OCI-LY7 (cell line): ENCODE data around the gene NRCAM. TPM values are rescaled to one million over a fixed set of nuclear protein-coding genes. Genes with fewer than 3 reads are reported as not detected.

Experiments used
- BruUV-seq: library from RNA; stranded (reverse); fragments of 400-500 nt; replicated peaks from 2 replicates; lab custom pipeline; 2021; lab: Mats Ljungman, UMichigan
- CTCF ChIA-PET: fragments of 300-600 bp; sonication (Branson Sonifier 250); formaldehyde crosslinking; loops from one replicate; lab custom pipeline; 2022; ENCODE audit warnings: antibody characterized with exemption; ENCODE audit not compliant: unreplicated experiment; lab: Charles Lee
- POLR2A ChIA-PET: fragments of 300-600 bp; sonication (Branson Sonifier 250); formaldehyde crosslinking; loops from one replicate; lab custom pipeline; 2022; ENCODE audit warnings: antibody characterized with exemption; lab: Charles Lee
- DNase-seq: peaks from one replicate; pipeline ENCODE4 v3.0.0-alpha.2; 2015; ENCODE audit warnings: low spot score
- H2AFZ ChIP-seq: fragments of 200-600 bp; sonication (generic), shearing (Covaris generic); 2 replicates; pipeline ENCODE4 v1.6.1; 2014; ENCODE audit warnings: mild to moderate bottlenecking, antibody characterized with exemption, low read length, moderate library complexity
- H3K27ac ChIP-seq: fragments of 200-600 bp; sonication (generic); 2 replicates; pipeline ENCODE4 v1.5.1; 2014; ENCODE audit warnings: mixed run types, low read depth, mild to moderate bottlenecking, moderate library complexity, low read length, inconsistent platforms; ENCODE audit not compliant: poor library complexity, severe bottlenecking
- H3K36me3 ChIP-seq: fragments of 200-600 bp; sonication (generic); 2 replicates; pipeline ENCODE4 v1.6.1; 2014; ENCODE audit warnings: mild to moderate bottlenecking, antibody characterized with exemption, low read length, moderate library complexity, mixed read lengths; ENCODE audit not compliant: insufficient read depth
- H3K4me1 ChIP-seq: fragments of 200-600 bp; sonication (generic); 2 replicates; pipeline ENCODE4 v1.5.1; 2014; ENCODE audit warnings: mild to moderate bottlenecking, low read length; ENCODE audit not compliant: insufficient read depth, poor library complexity, severe bottlenecking
- H3K4me2 ChIP-seq: fragments of 200-600 bp; sonication (generic); 2 replicates; pipeline ENCODE4 v1.6.1; 2014; ENCODE audit warnings: mild to moderate bottlenecking, low read length
- H3K4me3 ChIP-seq: fragments of 200-600 bp; sonication (generic); 2 replicates; pipeline ENCODE4 v1.5.1; 2014; ENCODE audit warnings: mild to moderate bottlenecking, low read depth, low read length; ENCODE audit not compliant: poor library complexity, severe bottlenecking
- H3K79me2 ChIP-seq: fragments of 200-600 bp; sonication (generic); 2 replicates; pipeline ENCODE4 v1.6.1; 2016; ENCODE audit warnings: low read depth, mild to moderate bottlenecking, low read length, moderate library complexity, mixed read lengths; ENCODE audit not compliant: insufficient read depth
- H3K9me2 ChIP-seq: fragments of 200-600 bp; sonication (generic); 2 replicates; pipeline ENCODE4 v1.6.1; 2016; ENCODE audit warnings: mild to moderate bottlenecking, low read length, mixed read lengths; ENCODE audit not compliant: insufficient read depth
- H3K9me3 ChIP-seq: fragments of 200-600 bp; sonication (generic); 2 replicates; pipeline ENCODE4 v1.6.1; 2014; ENCODE audit warnings: mild to moderate bottlenecking, mixed run types, low read length, mixed read lengths
- H4K20me1 ChIP-seq: fragments of 200-600 bp; sonication (generic); 2 replicates; pipeline ENCODE4 v1.6.1; 2014; ENCODE audit warnings: mild to moderate bottlenecking, antibody characterized with exemption, low read length, moderate library complexity, mixed read lengths; ENCODE audit not compliant: insufficient read depth
- EZH2phosphoT487 ChIP-seq: fragments of 200-600 bp; sonication (generic); IDR thresholded peaks from 2 replicates; pipeline ENCODE4 v1.6.1; 2018; ENCODE audit warnings: low read depth, borderline replicate concordance, mild to moderate bottlenecking, mixed run types, antibody characterized with exemption, low read length, moderate library complexity, mixed read lengths
- intact Hi-C: fragments of 100-400 bp; cut with micrococcal nuclease; formaldehyde crosslinking; loops from one replicate; pipeline ENCODE4 v1.10.0; 2022; ENCODE audit not compliant: unreplicated experiment
- total RNA-seq, 2 experiments: library from RNA; depleted of rRNA in 1 of 2; stranded (reverse); fragments of >200 nt in 1 of 2; shearing (Covaris generic) in 1 of 2; gene quantifications; 2 replicates each; pipeline ENCODE4 v1.2.3, GENCODE V29; 2014 to 2022
- TF ChIP-seq, protein P1 (sequence below): fragments of 200-600 bp; sonication (generic); conservative IDR thresholded peaks from 2 replicates; pipeline ENCODE4 v1.5.1; 2014; ENCODE audit warnings: mild to moderate bottlenecking, antibody characterized with exemption, low read length, moderate library complexity, mixed read lengths

Gene NRCAM
- total RNA-seq, 2 experiments from 2014 or later: not detected

DNA sequence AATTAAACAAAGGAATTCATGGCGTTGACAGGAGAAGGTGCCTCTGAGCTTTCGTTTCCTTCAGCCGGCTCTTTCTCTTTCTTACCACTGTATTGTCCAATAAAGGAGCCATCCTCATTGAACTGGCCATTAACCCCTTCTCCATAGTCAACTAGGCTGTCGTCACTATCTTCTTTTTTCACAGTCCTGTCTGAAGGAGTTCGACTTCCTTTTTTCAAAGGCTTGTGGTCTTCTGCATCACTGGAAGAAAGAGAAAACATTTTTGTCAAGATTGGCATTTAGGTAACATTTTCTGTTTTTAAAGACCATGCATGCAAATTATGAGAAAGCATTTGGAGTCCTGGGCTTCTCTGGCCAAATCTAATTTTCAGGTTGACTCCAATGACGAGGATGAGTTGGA is 306.3 kb downstream of the NRCAM start:
- BruUV-seq: no TSS peak
- POLR2A ChIA-PET: no interaction called here
- Histone ChIP-seq H3K4me3 (no peak overlapping the region), H3K4me2 (no peak overlapping the region), H3K79me2 (no peaks in the 10 kb centered on the region), H3K4me1 (no peaks in the 10 kb centered on the region), H3K9me3 (no peaks in the 10 kb centered on the region), H4K20me1 (no peaks in the 10 kb centered on the region), H3K9me2 (no peaks in the 10 kb centered on the region), H3K27ac (no peak overlapping the region), H2AFZ (no peak overlapping the region), H3K36me3 (no peaks in the 10 kb centered on the region)
- no peak for TF ChIP-seq EZH2phosphoT487
- TF ChIP-seq, protein P1, sequence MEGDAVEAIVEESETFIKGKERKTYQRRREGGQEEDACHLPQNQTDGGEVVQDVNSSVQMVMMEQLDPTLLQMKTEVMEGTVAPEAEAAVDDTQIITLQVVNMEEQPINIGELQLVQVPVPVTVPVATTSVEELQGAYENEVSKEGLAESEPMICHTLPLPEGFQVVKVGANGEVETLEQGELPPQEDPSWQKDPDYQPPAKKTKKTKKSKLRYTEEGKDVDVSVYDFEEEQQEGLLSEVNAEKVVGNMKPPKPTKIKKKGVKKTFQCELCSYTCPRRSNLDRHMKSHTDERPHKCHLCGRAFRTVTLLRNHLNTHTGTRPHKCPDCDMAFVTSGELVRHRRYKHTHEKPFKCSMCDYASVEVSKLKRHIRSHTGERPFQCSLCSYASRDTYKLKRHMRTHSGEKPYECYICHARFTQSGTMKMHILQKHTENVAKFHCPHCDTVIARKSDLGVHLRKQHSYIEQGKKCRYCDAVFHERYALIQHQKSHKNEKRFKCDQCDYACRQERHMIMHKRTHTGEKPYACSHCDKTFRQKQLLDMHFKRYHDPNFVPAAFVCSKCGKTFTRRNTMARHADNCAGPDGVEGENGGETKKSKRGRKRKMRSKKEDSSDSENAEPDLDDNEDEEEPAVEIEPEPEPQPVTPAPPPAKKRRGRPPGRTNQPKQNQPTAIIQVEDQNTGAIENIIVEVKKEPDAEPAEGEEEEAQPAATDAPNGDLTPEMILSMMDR: no peak
- intact Hi-C loops: loop anchor here (5.0 to 10.0 kb wide), 2 partner anchors 38 to 275 kb away; no protein-coding TSS in a partner anchor
- CTCF ChIA-PET: no interaction called here
- DNase-seq: no peak

DNA sequence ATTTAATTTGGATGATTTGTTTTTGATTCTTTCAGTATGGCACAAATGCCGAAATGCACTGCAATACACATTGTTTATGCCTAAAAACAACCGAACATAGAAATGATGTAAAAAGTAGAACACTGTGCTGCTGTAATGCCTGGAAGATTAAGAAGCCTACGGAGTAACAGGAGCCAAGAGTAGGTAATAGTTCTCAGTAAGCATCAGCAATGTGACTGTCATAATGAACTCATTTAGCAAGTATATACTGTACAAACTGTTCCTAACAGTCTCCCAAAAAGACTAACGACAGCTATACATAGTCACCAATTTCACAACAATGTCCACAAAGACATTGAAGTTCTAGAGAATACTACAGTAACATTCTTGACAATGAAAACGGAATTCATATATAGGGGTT is 307.1 kb downstream of the NRCAM start:
- BruUV-seq: no TSS peak
- CTCF ChIA-PET: no interaction called here
- H3K4me1 ChIP-seq: no peaks in the 10 kb centered on the region
- no peak overlapping the region for H3K4me3 ChIP-seq
- TF ChIP-seq, protein P1: no peak
- no peak for TF ChIP-seq EZH2phosphoT487
- no peak for DNase-seq
- no peak overlapping the region for H3K4me2 ChIP-seq
- intact Hi-C loops: loop anchor here (5.0 to 10.0 kb wide), 2 partner anchors 37 to 274 kb away; no protein-coding TSS in a partner anchor
- H4K20me1 ChIP-seq: no peaks in the 10 kb centered on the region
- no peak overlapping the region for H3K27ac ChIP-seq
- no peaks in the 10 kb centered on the region for H3K79me2 ChIP-seq
- H3K9me2 ChIP-seq: no peaks in the 10 kb centered on the region
- H3K36me3 ChIP-seq: no peaks in the 10 kb centered on the region
- POLR2A ChIA-PET: no interaction called here
- no peak overlapping the region for H2AFZ ChIP-seq
- H3K9me3 ChIP-seq: no peaks in the 10 kb centered on the region

DNA sequence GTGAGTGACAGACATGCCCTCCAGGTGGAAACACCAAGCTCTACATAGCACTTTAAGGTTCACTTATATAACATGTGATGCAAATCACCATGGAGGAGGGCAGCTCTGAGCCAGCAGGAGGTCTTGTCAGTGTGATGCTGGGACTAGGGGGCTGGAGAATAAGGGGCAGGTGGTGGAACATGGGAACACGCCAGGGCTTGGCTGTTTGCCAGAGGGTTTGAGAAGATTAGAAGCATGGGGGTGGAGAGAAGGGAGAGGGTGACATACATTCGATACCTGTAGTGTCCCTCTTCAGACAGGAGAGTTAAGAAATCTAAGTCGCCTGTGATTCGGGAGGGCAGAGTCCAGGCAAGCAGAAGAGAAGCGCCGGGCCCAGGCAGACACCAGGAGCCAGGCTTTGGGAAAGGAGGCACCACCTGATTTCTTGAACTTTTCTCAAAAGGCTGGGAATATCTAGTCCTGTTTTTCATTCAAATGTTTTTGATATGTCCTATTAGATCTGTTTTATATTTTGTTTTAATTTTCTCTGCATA is 309.1 kb downstream of the NRCAM start:
- H2AFZ ChIP-seq: no peak overlapping the region
- H3K79me2 ChIP-seq: no peaks in the 10 kb centered on the region
- H4K20me1 ChIP-seq: no peaks in the 10 kb centered on the region
- no peak overlapping the region for H3K4me3 ChIP-seq
- H3K27ac ChIP-seq: no peak overlapping the region
- H3K4me1 ChIP-seq: no peaks in the 10 kb centered on the region
- TF ChIP-seq, protein P1: no peak
- TF ChIP-seq EZH2phosphoT487: no peak
- no TSS peak for BruUV-seq
- no peaks in the 10 kb centered on the region for H3K36me3 ChIP-seq
- ChIA-PET POLR2A (interaction anchor here (1.1 kb wide), 1 partner anchor 34 kb away, joined by 3 read pairs; no protein-coding TSS in a partner anchor), CTCF (no interaction called here)
- intact Hi-C loops: loop anchor here (5.0 to 10.0 kb wide), 2 partner anchors 35 to 272 kb away; no protein-coding TSS in a partner anchor
- no peak overlapping the region for H3K4me2 ChIP-seq
- H3K9me2 ChIP-seq: no peaks in the 10 kb centered on the region
- no peaks in the 10 kb centered on the region for H3K9me3 ChIP-seq
- no peak for DNase-seq
